SKM-1 treated with dmso at 0.1 percent for 144 hours (cell line): ENCODE results near the gene RNASE12.
"Not testable (repeated sequence)": the region's sequence is repeated elsewhere in the genome, so short reads cannot be mapped to it uniquely, and the experiment has no call there.

Experiments used
- DNase-seq: peaks from one replicate; lab custom pipeline; 2025; ENCODE audit not compliant: unreplicated experiment; lab: John Stamatoyannopoulos, UW

Gene RNASE12

DNA sequence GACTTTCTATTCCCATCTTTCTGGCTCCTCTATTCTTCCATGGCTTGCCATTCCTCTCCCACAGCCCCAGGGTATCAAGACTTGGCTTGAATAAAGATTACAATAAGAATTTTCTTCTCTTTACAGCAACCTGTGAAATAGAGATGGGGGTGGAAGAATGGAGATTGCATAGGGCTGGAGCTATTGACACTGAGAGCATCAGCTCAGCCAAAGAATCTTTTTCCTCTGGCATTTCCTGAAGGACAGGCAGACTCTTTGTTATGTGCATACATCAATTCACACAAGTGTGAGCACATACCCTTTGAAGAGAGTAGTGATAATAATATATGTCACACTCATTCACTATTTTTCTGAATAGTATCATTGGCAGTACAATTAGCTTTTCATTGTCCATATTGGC is 8.0 kb downstream of the RNASE12 start:
- no peak for DNase-seq

DNA sequence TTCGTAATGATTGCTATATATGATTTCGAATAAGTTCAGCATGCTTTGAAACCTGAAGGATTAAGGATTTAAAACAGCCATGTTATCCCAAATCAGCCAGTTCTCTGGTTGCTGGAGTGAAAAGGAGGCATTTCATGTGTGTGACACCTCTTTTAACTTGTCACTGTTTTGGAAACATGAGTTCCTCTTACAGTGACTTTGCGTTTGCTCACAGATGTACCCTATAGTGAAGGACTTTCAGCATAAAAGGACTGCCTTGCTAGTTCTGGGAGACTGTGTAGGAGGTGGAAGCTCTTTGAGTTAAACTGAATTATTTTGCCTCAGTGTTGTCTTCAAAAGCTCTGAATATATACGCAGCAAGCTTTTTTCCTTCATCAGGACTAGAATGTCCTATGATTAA is 10.9 kb downstream of the RNASE12 start:
- DNase-seq: no peak

DNA sequence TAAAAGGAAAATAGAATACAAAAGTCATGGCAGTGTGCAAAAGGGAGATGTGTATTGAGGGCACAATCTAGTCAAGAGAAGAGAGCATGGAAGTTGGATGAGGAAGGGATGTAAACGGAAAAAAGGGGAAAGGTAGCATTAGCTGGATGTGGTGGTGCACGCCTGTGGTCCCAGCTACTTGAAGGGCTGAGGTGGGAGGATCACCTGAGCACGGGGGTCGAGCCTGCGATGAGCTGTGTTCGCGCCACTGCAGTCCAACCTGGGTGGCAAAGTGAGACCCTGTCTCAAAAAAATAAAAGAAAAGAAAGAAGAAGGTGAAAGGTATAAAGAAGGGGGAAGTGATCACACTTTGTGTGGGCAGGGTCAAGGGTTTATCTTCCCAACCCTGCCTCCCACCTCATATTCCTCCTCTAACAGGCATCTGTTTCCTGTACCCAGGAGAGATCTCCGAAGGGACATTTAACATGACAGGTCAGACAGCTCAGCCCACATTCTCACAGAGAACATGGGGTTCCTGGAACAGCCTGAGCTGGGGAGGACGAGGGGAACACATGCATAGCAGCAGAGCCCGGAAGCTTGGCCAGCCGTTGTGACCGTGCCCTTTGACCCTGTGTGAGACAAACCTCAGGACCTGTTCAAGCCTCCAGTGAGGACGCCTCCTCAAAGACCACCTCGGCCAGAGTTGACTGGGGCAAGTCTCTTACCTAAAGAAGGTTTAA is 12.2 kb downstream of the RNASE12 start:
- no peak for DNase-seq

DNA sequence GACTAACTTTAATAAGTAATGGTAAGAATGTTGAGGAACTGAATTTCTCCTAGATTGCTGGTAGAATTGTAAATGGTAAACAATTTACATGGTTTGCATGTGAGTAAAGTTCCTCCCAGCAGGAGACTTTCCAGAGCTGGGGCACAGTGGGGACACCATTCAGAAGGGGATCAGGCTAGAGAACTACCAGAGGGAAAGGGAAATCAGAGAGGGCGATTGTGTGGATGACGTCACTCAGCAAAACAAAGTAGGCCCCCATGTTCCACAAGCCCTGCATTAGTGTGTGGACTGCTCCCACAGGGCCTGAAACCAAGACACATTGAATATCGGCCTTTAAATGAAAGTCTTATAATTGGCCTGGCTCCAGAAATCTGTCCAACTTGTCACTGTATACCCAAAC is 12.9 kb downstream of the RNASE12 start:
- no peak for DNase-seq

DNA sequence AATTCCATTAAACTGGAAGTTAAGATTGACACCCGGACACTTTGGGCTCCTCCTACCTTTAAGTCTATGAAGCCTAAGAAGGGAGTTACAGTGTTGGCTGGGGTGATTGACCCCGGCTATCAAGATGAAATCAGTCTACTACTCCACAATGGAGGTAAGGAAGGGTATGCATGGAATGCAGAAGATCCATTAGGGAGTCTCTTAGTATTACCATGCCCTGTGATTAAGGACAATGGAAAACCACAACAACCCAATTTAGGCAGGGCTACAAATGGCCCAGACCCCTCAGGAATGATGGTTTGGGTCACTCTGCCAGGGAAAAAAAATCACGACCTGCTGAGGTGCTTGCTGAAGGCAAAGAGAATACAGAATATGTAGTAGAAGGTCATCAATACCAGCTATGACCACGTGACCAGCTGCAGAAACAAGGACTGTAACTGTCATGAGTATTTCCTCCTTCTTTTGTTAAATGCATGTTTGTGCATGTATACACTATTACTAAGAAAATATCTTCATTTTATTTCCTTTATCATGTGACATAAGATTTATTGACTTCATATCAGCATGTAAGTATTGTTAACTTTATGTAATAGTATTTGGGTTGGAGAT is 18.7 kb downstream of the RNASE12 start:
- DNase-seq: not testable (repeated sequence)

DNA sequence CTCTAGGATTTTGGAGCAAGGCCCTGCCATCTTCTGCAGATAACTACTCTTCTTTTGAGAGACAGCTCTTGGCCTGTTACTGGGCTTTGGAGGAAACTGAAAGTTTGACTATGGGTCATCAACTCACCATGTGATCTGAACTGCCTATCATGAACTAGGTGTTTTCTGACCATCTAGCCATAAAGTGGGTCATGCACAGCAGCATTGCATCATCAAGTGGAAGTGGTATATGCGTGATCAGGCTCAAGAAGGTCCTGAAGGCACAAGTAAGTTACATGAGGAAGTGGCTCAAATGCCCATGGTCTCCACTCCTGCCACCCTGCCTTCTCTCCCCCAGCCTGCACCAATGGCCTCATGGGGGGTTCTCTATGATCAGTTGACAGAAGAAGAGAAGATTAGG is 20.5 kb downstream of the RNASE12 start:
- not testable (repeated sequence) for DNase-seq

DNA sequence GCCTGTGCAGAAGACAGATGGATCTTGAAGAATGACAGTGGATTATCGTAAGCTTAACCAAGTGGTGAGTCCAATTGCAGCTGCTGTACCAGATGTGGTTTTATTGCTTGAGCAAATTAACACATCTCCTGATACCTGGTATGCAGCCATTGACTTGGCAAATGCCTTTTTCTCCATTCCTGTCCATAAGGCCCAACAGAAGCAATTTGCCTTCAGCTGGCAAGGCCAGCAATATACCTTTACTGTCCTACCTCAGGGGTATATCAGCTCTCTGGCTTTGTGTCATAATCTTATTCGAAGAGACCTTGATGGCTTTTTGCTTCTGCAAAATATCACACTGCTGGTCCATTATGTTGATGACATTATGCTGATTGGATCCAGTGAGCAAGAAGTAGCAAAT is 21.3 kb downstream of the RNASE12 start:
- DNase-seq: not testable (repeated sequence)

DNA sequence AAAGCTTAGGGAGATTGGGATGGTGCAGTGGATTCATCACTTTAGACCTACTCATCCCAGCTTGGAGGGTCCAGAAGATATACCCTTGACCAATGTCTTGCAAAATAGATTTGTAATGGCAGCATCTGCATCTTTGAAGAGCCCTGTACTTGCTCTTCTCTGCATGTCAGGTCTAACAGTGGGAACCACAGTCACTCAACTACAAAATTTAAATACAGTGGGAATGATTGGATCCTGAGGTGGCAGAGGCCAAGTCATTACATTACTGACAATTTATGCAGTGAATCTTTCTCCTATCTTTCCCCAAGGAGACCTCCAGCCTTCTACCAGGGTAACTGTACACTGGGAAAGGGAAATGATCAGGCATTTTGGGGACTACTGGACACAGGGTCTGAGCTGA is 22.1 kb downstream of the RNASE12 start:
- no peak for DNase-seq

DNA sequence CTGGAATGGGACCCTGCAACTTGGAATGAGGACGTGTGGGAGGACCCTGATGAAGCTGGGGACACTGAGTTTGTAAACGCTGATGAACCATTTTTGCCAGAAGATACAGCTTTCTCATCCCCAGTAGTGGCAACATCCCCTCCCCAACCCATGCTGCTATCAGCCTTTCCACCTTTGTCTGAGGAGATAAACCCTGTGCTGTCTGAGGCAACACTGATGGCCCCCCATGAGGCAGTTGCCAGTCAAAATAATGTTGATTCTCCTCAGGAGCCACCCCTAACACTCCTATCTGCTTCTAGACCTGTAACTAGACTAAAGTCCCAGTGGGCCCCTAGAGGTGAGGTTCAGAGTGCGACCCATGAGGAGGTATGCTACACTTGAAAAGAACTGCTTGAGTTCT is 22.8 kb downstream of the RNASE12 start:
- no peak for DNase-seq

DNA sequence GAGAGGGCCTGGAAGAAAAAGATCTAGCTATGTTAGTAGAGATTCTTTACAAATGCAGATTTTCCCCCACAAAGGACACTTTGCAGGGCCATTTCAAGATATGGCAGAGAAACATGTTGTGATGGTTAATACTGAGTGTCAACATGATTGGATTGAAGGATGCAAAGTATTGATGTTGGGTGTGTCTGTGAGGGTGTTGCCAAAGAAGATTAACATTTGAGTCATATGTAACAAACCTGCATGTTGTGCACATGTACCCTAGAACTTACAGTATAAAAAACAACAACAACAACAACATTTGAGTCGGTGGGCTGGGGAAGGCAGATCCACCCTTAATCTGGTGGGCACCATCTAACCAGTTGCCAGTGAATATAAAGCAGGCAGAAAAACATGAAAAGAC is 24.0 kb downstream of the RNASE12 start:
- not testable (repeated sequence) for DNase-seq

DNA sequence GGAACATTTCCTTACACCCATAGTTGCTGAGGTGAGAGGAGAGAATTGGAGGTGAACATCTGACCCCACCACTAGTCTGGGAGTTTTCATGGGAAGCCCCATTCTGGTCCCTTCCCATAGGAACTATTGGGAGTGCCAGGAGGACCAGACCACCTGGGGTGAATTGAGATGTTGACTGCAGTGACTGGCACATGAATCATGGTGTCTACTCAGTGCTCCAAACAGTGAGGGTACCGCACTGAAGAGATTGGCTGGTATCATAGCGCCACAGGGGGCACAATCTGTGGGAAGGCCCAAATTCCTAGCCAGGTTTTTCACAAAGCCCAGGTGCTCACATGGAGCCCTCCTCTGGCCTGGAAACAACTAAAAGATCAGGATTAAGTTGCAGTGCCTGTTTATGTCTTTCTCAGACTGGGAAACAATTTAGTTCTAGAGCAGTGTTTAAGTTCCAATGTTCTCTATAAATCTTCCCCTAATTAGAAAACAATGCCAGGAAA is 26.6 kb downstream of the RNASE12 start:
- no peak for DNase-seq

DNA sequence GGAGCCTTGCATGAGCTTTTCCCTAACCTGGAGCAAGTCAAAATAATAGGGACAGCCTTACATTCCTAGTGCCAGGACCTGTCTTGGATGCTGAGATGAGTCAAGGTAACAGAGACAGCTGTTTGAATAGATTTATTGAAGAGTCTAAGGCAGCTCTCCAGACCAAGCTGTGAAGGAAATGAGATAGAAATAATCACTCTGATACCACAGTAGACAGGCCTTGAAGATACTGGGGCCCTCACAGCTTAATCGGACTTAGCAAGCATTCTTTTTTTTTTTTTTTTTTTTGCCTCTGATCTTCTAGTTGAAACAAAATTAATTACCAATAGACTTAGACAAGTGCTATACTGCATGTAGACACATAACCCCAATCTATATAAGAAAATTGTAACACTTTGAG is 27.2 kb downstream of the RNASE12 start:
- DNase-seq: no peak

DNA sequence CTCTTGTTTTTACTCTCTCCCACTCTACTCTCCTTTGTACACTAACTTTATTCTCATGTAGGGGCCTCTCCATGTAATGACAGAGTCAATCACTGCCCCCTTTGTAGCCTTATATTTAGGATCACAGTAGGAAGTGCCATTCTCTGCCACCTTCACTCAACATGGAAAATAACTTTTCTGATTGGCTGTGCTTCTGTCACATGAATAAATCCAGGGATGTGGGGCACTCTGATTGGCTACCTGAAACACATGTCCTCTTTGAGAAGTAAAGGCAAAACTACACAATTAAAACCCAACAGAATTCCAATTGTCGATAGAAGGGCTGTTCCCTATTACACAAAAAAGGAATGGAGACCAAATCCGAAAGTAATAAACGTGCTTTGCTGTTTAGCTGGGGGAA is 30.2 kb downstream of the RNASE12 start, which contains the start of gene RNASE9:
Gene RNASE9, minus strand, starts transcription at position 87 of the 400 bp plus-strand sequence.
- no peak for DNase-seq

DNA sequence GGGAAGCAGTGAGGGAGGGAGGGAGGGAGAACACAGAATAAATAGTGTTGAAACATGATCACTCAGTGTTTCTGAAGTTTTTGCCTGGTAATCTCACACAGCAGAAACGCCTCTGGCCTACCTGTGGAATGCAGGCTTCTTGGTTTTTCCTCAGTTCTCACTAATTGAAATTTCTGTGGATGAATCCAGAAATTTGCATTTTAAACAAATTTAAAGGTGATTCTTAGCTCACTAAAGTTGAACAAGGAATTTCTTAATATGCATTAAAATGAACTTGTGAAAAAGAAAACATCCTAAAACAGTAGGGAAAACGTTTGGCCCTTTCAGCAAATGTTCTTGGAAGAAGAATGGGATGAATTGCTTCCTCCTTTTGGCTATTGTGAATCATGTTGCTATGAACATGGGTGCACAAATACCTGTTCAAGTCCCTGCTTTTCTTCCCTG is 31.7 kb downstream of the RNASE12 start:
- DNase-seq: no peak

DNA sequence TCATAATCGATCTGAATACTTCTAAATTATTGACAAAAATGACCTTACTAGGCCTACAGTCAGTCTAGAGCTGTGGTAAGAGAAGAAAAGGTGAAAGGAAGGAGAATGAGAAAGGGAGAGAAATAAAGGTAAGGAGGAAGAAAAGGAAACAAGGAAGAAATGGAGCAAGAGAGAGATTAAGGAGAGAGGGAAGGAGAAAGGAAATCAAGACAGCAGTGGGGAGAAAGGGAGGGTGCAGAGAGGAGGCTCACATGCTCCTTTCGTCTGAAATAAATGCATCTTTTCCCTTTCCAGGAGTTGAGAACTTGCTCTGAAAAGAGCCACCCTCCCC is 34.0 kb downstream of the RNASE12 start:
- DNase-seq: no peak

DNA sequence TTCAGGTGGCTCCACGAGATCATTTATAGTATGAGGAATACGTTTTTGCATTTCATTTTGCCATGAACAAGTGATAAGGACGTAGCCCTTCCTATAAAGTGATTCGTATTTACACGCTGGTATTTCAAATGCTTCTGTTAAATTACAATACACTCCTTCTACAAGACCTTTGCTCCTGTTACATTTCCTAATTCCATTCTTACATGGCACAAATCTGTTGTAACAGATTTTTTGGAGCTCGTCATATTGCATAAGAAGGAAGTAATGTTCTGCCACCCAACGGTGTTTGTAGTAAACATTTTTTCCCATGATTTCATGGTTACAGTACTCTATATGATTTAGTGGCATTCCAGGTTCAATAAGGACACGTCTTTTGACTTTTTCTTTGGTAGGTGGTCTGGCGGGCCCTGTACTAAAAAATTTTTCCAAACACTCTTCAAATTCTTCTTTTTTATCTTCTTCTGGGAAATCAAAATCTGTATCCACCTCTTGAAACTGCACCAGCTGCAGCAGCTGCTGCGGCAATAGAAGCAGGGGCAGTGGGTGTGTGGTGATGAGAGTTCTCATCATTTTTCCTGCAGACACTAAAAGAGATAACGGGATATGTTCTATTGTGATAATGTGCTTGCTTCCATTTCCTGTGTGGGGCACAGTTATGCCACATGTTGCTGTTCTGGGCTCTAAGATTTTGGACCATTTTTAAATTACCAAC is 34.5 kb downstream of the RNASE12 start:
- DNase-seq: no peak

DNA sequence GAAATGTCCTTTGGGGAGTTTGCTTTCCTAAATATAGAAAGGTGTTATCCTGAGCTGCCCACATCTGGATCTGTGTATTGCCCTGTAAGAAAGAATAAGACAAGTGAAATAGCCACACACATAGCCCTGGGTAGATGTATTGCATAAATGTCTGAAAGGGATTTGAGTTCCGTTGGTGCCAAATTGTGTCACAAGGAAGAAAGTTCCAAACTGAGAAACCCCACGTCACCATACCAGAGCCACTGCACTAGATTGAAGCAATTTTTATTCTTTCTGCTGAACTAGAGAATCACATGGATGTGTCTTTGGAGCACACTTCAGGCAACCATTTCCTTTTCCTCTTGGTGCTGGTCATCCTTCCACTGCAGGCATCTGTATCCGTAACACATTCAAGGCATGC is 35.3 kb downstream of the RNASE12 start:
- no peak for DNase-seq

DNA sequence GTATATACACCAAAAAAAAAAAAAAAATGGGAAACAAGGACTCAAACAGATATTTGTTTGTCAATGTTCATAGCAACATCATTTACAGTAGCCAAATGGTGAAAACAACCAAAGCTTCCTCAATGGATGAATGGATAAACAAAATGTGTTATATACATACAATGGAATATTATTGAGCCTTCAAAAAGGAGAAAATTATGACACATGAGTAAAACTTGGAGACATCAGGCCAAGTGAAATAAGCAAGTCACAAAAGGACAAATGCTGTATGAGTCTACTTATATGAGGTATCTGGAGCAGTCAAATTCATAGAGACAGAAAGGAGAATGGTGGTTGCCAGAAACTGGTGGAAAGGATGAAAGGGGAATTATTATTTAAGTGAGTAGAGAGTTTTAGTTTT is 38.2 kb downstream of the RNASE12 start:
- no peak for DNase-seq

DNA sequence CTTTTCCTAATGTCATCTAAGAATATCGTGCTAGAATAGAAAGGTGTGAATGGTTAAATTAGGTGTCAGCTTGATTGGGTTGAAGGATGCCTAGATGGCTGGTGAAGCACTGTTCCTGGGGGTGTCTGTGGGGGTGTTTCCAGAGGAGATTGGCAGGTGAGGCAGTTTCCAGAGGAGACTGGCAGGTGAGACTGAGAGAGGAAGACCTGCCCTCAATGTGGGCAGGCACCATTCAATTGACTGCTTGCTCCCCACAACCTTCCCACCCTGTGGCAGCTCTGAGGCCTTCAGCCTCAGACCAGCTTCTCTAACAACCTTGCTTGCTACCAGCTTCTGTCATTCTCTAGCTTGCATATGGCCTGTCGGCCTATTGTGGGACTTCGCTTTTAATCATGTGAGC is 39.6 kb downstream of the RNASE12 start:
- DNase-seq: no peak

DNA sequence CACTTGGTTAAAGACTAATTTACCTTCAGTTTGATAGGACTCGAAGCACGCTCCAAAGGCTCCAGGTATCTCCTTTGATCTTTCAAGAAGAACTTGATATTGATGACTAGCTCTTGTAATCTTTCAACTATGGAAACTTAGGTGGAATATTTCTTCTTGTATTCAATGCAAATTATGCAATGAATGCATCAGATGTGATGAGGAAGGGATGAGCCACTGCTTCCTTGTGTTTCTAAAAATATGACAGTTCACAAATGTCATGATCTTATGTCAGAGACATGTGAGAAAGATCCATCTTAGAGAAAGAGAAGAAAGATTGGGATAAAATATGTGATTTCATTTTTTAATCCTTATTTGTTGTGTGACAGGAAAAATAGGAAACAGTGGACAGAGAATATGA is 40.2 kb downstream of the RNASE12 start:
- no peak for DNase-seq

DNA sequence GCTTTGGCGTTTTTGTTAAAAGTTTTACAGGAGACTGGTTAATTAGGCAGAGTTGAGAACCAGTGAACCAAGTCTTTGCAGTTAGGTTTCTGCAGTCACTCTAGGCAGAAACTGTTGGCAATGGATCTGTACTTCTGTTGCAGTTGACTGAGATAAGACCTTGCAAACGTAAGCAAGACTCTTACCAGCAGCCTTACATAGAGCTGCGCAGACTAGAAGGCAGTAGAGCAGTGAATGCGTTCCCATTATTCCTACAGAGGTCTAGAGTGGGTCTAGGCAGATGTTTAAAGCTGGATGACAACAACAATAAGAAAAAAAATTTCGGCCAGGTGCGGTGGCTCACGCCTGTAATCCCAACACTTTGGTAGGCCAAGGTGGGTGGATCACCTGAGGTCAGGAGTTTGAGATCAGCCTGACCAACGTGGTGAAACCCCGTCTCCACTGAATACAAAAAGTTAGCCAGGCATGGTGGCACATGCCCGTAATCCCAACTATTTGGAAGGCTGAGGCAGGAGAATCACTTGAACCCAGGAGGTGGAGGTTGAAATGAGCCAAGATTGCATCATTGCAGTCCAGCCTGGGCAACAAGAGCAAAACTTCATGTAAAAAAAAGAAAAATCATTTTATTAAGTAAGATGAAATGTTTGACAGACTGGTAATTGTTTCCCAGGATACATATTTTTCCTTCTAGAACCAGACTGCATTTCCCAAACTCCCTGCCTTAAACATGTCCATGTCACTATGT is 42.6 kb downstream of the RNASE12 start:
- no peak for DNase-seq
